Measurements from ENCODE around the gene FGD1.
"Not testable (repeated sequence)": the region's sequence is repeated elsewhere in the genome, so short reads cannot be mapped to it uniquely, and the experiment has no call there.

Gene FGD1

GRCh38 chrX:54492340-54492739, 3.7 kb downstream of the FGD1 start:
- no peak overlapping the region for H3K4me3 ChIP-seq (ENCODE audit: low read depth, low read length)
- no peak for TF ChIP-seq CTCF (IDR thresholded peaks at IDR 0.05; ENCODE audit: low read depth, low read length, missing control alignments)
- no peak for DNase-seq (ENCODE audit: low read depth)
- in situ Hi-C loops (cut with HindIII; ENCODE audit: low sequenced_read_pairs): no loop called here

GRCh38 chrX:54489819-54490218, 6.2 kb downstream of the FGD1 start:
- in situ Hi-C loops (cut with HindIII; ENCODE audit: low sequenced_read_pairs); H3K4me3 ChIP-seq (ENCODE audit: low read depth, low read length); DNase-seq (ENCODE audit: low read depth): not testable (repeated sequence)

- H3K4me3 ChIP-seq (ENCODE audit: low read depth, low read length): no peak overlapping the region
- no peak for DNase-seq (ENCODE audit: low read depth)
- no peak for TF ChIP-seq CTCF (IDR thresholded peaks at IDR 0.05; ENCODE audit: low read depth, low read length, missing control alignments)
- in situ Hi-C loops (cut with HindIII; ENCODE audit: low sequenced_read_pairs): no loop called here
Measured at GRCh38 chrX:54484666-54485065, 11.4 kb downstream of the FGD1 start.

GRCh38 chrX:54483946-54484345, 12.1 kb downstream of the FGD1 start:
- in situ Hi-C loops (cut with HindIII; ENCODE audit: low sequenced_read_pairs): no loop called here
- no peak for DNase-seq (ENCODE audit: low read depth)
- H3K4me3 ChIP-seq (ENCODE audit: low read depth, low read length): no peak overlapping the region
- TF ChIP-seq CTCF (IDR thresholded peaks at IDR 0.05; ENCODE audit: low read depth, low read length, missing control alignments): no peak

GRCh38 chrX:54482839-54483593, 13.0 kb downstream of the FGD1 start:
- H3K4me3 ChIP-seq (ENCODE audit: low read depth, low read length): no peak overlapping the region
- no peak for TF ChIP-seq CTCF (IDR thresholded peaks at IDR 0.05; ENCODE audit: low read depth, low read length, missing control alignments)
- no peak for DNase-seq (ENCODE audit: low read depth)
- in situ Hi-C loops (cut with HindIII; ENCODE audit: low sequenced_read_pairs): no loop called here

- no peak for TF ChIP-seq CTCF (IDR thresholded peaks at IDR 0.05; ENCODE audit: low read depth, low read length, missing control alignments)
- H3K4me3 ChIP-seq (ENCODE audit: low read depth, low read length): no peak overlapping the region
- in situ Hi-C loops (cut with HindIII; ENCODE audit: low sequenced_read_pairs): no loop called here
- DNase-seq (ENCODE audit: low read depth): no peak
Measured at GRCh38 chrX:54479136-54480111, 16.6 kb downstream of the FGD1 start.

Measured in astrocyte of the cerebellum (primary cell).